HG03521 (cell line): ENCODE data around the gene TRANK1.

Experiments
- ATAC-seq: cut with Tn5 transposase; IDR thresholded peaks from one replicate; pipeline ENCODE4 v1.9.1; 2021; ENCODE audit warnings: mild to moderate bottlenecking, moderate library complexity; ENCODE audit not compliant: unreplicated experiment

TRANK1 gene

GRCh38 chr3:36859494-36859893 is 85.4 kb downstream of the TRANK1 start:
- no peak for ATAC-seq

GRCh38 chr3:36852071-36852470 is 92.8 kb downstream of the TRANK1 start:
- no peak for ATAC-seq

GRCh38 chr3:36850743-36851142 is 94.1 kb downstream of the TRANK1 start:
- no peak for ATAC-seq

- no peak for ATAC-seq
Measured at GRCh38 chr3:36846406-36846805, 98.4 kb downstream of the TRANK1 start.

GRCh38 chr3:36843065-36844051 is 101.5 kb downstream of the TRANK1 start:
- ATAC-seq = peak; percentile 78

GRCh38 chr3:36842275-36842674 is 102.6 kb downstream of the TRANK1 start:
- ATAC-seq = no peak

GRCh38 chr3:36840453-36840921 is 104.4 kb downstream of the TRANK1 start:
- ATAC-seq = no peak

GRCh38 chr3:36837089-36837488 is 107.8 kb downstream of the TRANK1 start:
- no peak for ATAC-seq

- no peak for ATAC-seq
Measured at GRCh38 chr3:36833160-36833814, 111.6 kb downstream of the TRANK1 start.

GRCh38 chr3:36832406-36832805 is 112.4 kb downstream of the TRANK1 start:
- ATAC-seq = no peak

GRCh38 chr3:36827133-36827532 is 117.7 kb downstream of the TRANK1 start:
- no peak for ATAC-seq

GRCh38 chr3:36826240-36826639 is 118.6 kb downstream of the TRANK1 start:
- no peak for ATAC-seq

- no peak for ATAC-seq
Measured at GRCh38 chr3:36824443-36824842, 120.4 kb downstream of the TRANK1 start.

- ATAC-seq = no peak
Measured at GRCh38 chr3:36823806-36824205, 121.0 kb downstream of the TRANK1 start.

GRCh38 chr3:36820083-36820482 is 124.8 kb downstream of the TRANK1 start:
- ATAC-seq = no peak

GRCh38 chr3:36817806-36818533 is 126.9 kb downstream of the TRANK1 start:
- no peak for ATAC-seq

GRCh38 chr3:36815375-36815774 is 129.5 kb downstream of the TRANK1 start:
- no peak for ATAC-seq

GRCh38 chr3:36814776-36815175 is 130.1 kb downstream of the TRANK1 start:
- ATAC-seq = no peak

- no peak for ATAC-seq
Measured at GRCh38 chr3:36814066-36814717, 130.7 kb downstream of the TRANK1 start.

GRCh38 chr3:36813305-36813704 is 131.5 kb downstream of the TRANK1 start:
- no peak for ATAC-seq

GRCh38 chr3:36812240-36812639 is 132.6 kb downstream of the TRANK1 start:
- ATAC-seq = no peak
